HUDEP-2 (cell line): Measurements from ENCODE around the gene KANK2.

Experiments
- DNase-seq, 76 experiments: peaks; one replicate each; lab custom pipeline; 2025; ENCODE audit not compliant: unreplicated experiment in 76 of 76; lab: John Stamatoyannopoulos, UW

Gene KANK2

GRCh38 chr19:11197291-11198174 lies at the start of gene KANK2:
Gene KANK2, minus strand, starts transcription at chr19:11197545. Its CDS starts 3,034 bp downstream, at chr19:11194511.
- DNase-seq: peak in 74 of 76 experiments; percentile 35 to 98 (median 88)

GRCh38 chr19:11246941-11247340 lies 49.6 kb upstream of the KANK2 start:
- DNase-seq: no peak

DNA sequence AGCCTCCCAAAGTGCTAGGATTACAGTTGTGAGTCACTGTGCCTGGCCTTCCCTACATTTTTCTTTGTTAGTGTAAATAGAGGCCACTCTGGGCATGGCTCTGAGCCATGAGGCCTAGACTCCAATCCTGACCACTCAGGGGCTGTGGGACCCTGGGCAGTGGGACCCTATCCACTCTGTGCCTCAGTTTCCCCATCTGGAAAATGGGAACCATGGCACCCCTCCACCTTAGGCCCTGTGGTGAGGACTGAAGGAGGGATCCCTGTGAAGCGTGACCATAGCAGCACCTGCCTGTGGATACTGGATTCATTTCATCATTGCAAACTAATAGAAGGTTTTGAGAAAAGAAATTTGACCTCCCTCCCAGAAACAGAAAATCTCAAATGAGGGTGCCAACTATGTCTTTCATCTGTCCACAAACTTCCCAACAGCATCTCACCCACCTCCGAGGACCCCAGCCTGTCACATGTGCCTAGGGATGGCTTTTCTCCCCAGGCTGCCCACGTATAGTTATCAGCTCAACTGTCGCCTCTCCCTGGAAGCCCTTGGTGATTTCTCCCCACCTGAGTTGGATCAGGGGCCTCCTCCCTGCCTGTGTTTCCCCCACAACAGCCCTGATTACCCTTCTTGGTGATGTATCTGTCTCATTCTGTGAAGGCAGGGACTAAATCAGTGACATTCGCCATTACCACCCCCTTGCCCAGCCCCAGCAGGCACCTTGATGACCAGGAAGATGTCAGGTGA lies 47.7 kb upstream of the KANK2 start:
- no peak for DNase-seq

- no peak for DNase-seq
Observed at GRCh38 chr19:11243798-11244169, 46.4 kb upstream of the KANK2 start.

DNA sequence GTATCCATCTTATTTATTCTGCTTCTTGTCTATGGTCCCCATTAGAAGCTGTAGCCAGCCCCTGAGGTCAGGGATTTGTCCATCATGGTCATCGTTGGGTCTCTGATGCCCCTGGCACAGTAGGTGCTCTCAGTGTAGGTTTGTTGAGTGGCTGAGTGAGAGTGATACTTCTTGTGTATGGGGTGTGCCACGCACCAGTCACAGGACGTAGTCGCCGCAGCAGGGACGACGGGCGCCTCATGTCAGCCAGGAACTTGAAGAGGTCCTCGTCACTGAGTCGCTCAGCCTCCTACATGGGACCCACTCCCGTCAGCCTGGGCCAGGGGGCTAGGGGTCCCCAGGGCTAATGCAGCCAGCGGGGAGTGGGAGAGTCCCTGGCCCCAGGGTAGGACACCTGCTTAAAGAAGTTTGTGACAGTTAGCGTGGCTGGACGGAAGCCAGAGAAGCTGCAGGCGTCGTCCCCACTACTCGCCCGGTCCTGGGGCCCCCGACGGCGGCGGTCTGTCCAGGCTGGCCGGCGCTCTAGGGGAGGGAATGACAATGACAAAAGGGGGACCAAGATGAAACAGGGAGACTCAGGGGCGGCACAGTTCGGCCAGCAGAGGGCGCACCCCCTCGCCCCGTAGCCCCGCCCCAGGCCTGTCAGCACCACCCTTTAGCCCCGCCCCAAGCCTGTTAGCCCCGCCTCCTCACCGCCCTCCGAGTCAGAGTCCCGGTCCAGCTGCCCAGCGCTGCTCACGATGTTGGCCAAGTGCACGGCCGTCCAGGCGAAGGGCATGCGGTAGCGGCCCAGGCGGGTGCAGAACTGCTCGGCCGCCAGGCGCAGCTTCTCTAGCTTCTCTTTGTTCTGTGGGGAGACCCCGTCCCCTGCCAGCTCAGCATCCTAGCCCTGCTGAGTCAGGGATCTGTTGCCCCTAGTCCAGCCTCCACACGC lies 45.8 kb upstream of the KANK2 start:
- DNase-seq: peak in 70 of 76 experiments; percentile 13 to 97 (median 87)

DNA sequence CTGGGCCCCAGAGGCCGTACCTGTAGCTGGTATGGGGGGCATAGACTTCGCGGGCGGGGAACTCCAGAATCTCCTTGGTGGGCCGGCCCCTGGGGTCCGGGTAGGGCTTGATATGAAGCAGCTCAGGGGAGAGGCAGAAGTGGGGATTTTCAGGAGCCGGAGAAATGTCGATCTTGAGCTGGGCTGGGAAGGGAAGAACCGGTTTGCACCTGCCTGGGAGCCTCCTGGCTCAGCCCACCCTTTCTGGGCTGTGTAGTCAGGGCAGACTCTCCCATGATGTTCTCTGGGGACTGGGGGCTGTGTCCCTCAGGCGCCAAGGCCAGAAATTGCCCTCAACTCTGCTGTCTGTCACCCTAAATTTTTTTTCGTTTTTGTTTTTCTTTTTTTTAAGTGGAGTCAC lies 44.7 kb upstream of the KANK2 start:
- no peak for DNase-seq

DNA sequence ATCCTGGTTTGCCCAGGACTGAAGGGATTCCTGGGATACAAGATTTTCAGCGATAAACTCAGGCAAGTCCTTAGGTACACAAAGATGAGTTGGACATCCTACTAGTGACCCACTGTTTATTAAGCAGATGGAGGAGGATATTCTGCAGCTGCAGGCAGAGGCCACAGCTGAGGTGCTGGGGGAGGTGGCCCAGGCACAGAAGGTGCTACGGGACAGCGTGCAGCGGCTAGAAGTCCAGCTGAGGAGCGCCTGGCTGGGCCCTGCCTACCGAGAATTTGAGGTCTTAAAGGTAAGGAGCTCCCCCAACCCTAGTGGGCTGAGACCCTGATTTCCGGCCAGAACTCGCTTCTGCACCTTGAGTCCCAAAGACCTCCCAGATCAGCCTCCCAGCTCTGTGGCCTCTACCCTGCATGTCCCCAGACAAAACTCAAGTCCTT lies 42.7 kb upstream of the KANK2 start:
- no peak for DNase-seq

DNA sequence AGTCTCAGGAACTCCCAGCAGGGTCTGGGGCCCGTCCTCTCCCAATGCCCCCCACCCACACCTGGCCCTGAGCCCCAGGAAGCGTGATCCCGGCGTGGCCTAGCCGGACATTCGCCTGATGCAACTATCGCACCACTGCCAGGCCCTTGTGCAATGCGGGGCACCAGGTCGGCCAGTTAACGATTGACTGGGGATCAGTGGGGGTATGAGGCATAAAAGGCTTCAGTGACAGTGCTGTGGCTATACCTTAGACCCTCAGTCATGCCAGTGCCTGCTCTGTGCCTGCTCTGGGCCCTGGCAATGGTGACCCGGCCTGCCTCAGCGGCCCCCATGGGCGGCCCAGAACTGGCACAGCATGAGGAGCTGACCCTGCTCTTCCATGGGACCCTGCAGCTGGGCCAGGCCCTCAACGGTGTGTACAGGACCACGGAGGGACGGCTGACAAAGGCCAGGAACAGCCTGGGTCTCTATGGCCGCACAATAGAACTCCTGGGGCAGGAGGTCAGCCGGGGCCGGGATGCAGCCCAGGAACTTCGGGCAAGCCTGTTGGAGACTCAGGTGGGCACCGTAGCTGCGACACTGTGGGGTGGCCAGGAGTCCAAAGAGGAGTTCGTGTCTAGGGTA lies 42.1 kb upstream of the KANK2 start, which contains the start of gene ANGPTL8:
Gene ANGPTL8 (plus strand): TSS at position 243 of the 624 bp plus-strand sequence. CDS start 19 bp downstream, at position 262.
- DNase-seq: no peak

DNA sequence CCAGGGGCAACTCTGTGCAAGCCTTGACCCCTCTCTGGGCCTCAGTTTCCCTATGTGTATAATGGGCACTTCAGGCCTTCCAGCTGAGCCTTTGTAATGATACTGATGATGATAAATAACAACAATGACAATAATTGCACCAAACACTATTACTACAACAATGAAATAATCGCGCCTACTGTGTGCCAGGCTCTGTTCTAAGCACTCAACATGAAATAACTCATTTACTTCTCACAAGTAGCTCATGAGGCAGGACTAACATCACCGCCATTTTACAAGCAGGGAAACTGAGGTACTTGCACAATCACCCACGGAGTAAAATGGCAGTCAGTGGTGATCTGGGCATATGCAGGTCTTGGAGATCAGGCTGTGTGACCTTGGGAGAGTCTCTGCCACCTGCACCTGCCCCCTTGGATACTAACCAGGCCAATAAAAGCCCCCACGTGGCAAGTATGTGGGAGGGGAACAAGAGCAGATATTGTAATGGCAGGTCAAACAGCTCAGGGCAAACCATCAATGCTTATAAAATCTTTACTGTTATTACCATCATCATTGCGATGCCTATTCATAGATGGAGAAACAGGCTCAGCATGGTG lies 41.5 kb upstream of the KANK2 start:
- no peak for DNase-seq

- DNase-seq: no peak
Observed at GRCh38 chr19:11238041-11238440, 40.7 kb upstream of the KANK2 start.

DNA sequence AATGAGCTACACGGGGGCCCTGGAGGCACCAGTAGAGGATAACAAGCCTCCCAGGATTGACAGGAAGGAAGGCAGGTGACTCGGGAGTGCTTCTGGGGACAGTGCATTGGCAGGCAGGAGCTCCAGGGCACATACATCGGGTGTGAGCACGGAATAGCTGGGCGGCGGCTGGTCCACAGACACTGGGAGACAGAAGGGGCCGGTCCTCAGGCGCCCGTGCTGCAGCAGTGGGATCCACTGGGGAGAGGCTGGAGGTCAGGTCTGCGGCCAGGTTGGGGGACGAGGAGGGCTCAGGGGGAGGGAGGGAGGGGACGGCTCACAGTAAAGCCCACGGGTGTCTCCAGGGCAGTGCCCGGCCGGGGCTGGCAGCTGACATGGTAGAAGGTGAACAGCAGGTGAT lies 40.0 kb upstream of the KANK2 start:
- DNase-seq: no peak

DNA sequence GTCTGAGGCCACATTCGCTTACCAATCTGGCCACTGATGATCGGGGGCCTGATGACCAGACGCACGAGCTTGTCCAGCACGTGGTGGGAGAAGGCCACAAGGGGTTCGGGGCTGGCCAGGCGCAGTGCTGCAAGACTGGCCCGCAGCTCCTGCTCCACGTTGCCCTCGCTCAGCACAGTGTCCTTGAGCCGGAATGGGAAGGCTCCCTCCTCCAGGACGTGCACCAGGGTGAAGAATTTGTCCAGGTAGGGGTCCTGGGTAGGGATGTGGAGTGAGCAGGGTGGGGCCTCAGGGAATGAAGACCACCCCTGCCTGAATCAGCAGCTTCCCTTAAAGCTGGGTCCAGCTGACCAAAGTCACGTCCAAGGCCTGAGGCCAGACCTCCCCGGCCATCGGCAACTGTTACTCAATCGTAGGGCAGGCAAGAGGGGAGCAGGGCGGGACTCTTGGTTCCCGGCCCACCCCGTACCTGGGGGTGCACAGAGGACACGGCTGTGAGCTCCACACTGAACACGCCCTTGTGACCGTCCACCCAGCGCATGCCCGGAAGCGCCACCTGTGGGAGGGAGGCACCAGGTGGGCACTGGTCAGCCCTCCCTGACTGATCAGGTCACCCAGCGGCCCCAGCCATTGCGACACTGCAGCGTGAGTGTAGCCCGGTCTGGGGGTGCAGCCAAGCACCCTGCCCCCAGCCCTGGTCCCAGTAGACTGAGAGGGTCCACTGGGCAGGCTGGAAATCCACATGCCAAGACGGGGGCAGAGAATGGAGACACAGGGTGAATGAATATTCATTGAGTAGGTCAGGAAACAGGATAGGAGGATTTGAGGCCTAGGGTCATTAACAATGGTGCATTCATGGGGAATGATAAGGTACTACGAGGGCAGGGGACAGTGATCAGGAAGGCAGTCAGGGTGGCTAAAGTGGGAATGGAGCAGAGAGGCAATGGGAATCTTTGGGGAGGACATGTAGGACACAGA lies 39.3 kb upstream of the KANK2 start:
- DNase-seq: no peak

DNA sequence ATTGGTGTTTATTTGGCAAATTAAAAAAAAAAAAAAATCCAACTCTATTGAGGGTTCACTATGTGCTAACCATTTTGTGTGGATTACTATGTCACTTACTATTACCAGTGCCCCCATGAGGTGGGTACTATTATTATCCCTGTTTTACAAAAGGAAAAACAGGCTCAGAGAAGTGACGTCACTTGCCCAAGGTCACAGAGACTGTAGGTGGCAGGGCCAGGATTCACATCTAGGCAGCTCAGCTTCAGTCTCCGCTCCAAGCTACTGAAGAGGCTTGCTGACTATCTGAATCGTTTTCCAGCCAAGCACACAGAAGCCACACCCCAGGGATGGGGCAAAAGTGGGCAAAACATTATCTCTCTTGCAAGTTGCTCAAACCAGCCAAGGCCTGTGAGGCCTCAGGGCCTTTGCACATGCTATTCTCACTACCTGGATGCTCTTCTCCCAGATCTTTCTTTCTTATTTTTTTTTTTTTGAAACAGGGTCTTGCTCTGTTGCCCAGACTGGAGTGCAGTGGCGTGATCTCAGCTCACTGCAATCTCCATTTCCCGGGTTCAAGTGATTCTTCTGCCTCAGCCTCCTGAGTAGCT lies 37.2 kb upstream of the KANK2 start:
- peak in 7 of 76 experiments; percentile 10 to 26 (median 15) for DNase-seq

GRCh38 chr19:11233073-11233472 lies 35.7 kb upstream of the KANK2 start:
- no peak for DNase-seq

DNA sequence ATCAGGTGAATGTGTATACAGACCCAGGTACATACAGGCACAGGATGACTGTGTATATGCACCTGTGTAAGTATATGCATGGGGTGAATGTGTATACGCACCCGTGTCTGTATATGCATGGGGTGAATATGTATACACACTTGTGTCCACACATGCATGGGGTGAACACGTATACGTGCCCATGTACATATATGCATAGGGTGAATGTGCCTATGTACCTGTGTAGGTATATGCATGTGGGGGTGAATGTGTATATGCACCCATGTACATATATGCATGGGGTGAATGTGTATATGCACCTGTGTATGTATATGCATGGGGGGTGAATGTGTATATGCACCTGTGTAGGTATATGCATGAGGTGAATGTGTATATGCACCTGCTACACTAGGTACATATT lies 35.2 kb upstream of the KANK2 start:
- no peak for DNase-seq

DNA sequence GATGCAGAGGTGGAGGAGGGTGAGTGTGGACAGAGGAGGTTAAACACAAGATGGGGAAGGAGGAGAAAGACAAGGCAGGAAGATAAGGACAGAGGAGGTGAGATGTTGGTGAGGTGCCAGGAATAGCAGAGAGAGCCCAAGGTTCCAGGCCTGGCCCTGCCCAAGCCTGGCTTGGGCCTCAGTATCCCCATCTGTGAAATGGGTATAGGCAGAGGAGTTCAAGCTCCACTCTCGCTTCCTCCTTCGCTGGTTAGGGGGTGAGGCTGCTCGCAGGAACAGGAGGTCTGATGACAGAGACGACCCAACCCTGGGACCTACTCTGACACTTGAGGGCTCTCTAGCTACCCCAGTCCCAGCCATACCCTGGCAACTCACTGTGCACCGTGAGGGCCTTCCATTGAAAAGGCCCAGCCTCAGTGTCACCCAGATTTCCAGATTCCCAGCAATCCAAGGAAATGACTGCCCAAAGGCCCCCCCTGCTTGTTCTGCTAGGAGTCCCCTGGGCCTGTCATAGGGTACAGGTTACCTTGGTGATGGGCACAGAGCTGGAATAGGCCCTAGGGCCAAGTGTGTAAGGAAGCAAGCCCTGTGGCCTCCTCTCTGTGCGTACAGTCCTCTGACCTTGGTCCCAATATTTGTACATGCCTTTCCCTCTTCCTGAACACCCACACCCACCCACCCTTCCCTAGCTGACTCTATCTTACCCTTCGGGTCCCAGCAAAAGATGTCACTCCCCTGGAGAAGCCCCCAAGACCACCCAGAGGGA lies 33.5 kb upstream of the KANK2 start:
- DNase-seq: no peak

GRCh38 chr19:11227195-11227886 lies 30.0 kb upstream of the KANK2 start:
- DNase-seq: peak in 33 of 76 experiments; percentile 7 to 59 (median 31)
